ENCODE data around the gene TMEM201.

GRCh38 chr1:9607352-9607751, 18.6 kb downstream of the TMEM201 start:
- no peak for TF ChIP-seq EP300 (IDR thresholded peaks at IDR 0.05; ENCODE audit: low read depth in 2 of 2, low read length in 2 of 2)
- TF ChIP-seq EP300 (CRISPR knock-in tag; IDR thresholded peaks at IDR 0.05; ENCODE audit: borderline replicate concordance), result no peak
- no peak for TF ChIP-seq ZNF737 (CRISPR knock-in tag; IDR thresholded peaks at IDR 0.05; ENCODE audit: borderline replicate concordance)
- TF ChIP-seq CTCF (CRISPR knock-in tag; IDR thresholded peaks at IDR 0.05), result no peak
- no peak for TF ChIP-seq HNF1B (CRISPR knock-in tag; IDR thresholded peaks at IDR 0.05)
- TF ChIP-seq NCOA1 (CRISPR knock-in tag; IDR thresholded peaks at IDR 0.05), result no peak
- no peak for TF ChIP-seq PREB (CRISPR knock-in tag; IDR thresholded peaks at IDR 0.05)
- no peak for TF ChIP-seq JUND (CRISPR knock-in tag; IDR thresholded peaks at IDR 0.05)
- TF ChIP-seq ZKSCAN1 (IDR thresholded peaks at IDR 0.05; ENCODE audit: low read length), result no peak
